DMS79 (cell line): Measurements from ENCODE around the gene XKR7.

ENCODE experiments used
- DNase-seq: peaks from one replicate; lab custom pipeline; 2025; lab: John Stamatoyannopoulos, UW

The XKR7 gene

GRCh38 chr20:31943052-31943471 is 24.9 kb upstream of the XKR7 start:
- no peak for DNase-seq

DNA sequence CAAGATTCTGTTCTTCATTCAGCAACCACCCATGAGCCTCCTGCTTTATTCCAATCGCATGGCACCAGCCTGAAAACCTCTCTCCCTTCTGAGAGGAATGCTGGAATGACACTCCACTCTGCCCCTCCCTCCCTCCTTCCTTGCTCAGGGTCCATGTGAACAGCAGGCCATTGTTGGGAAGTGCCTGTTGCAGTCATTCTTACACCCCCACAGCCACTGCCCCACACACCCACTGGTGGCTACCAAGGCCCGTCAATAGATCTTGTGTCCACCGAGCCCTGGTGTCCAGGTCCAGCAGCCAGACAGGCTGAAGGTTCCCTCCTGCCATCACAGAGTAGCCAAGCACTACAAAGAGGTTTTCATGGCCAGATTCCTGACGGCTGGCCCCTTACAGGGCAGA is 22.6 kb upstream of the XKR7 start:
- no peak for DNase-seq

- DNase-seq, result no peak
These were observed 22.2 kb upstream of the XKR7 start for GRCh38 chr20:31945785-31946184.

- DNase-seq, result no peak
These were observed 19.9 kb upstream of the XKR7 start for GRCh38 chr20:31948008-31948407.

- DNase-seq, result no peak
These were observed 17.9 kb upstream of the XKR7 start for GRCh38 chr20:31949877-31950646.

GRCh38 chr20:31951203-31951529 is 16.8 kb upstream of the XKR7 start:
- DNase-seq, result no peak

- DNase-seq, result peak; percentile 91
These were observed 16.2 kb upstream of the XKR7 start, which contains the start of gene PDRG1 for GRCh38 chr20:31951530-31952453. TSS of gene PDRG1 (minus strand) at chr20:31952046. CDS start at chr20:31951961, 85 bp downstream.

- DNase-seq, result no peak
These were observed 14.3 kb upstream of the XKR7 start for GRCh38 chr20:31953556-31954148.

GRCh38 chr20:31954500-31954899 is 13.5 kb upstream of the XKR7 start:
- no peak for DNase-seq

DNA sequence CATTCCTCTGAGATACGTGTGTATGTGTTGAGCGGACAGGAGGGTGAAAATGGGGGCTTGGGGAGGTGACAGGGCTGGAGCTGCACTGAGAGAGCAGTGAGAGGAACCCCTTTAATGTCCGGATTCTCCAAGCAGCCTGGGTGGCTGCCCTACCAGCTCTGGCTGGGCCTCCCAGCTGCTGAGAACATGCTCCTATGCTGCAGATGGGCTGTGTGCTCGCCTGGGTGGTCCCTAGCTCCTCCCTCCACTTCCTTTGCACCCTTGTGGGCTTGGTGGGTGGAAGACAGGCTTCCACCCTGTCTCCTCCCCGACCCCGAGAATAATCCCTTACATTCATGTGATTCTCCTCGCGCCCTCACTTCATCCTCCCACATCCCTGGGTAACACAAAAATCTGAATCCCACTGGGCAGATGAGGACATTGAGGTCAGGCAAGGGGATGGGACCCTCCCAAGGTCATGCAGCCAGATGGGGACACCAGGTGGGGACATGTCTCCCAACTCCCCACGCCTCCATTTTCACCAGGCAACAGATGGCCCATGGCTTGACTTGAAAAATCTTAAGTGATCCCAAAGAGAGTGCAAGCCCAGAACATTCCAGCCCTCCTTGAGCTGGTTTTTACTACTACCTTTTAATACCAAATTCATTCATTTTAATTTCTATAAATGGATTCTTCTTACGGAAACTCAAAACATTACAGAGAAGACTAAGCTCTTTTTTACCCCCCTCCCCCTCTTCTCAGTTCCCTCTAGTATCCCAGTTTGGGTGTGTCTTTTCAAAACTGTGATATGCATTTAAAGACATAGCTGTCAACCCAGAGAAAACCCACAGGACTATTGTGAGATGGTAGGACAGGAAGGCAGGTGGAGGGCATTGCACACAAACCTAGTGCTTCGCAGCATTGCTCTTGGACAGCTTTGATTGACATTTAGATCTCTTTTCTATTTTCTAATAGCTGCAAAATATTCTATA is 11.1 kb upstream of the XKR7 start:
- no peak for DNase-seq

GRCh38 chr20:31962761-31963160 is 5.2 kb upstream of the XKR7 start:
- DNase-seq, result no peak

- DNase-seq, result no peak
These were observed 4.1 kb upstream of the XKR7 start for GRCh38 chr20:31963889-31964288.

DNA sequence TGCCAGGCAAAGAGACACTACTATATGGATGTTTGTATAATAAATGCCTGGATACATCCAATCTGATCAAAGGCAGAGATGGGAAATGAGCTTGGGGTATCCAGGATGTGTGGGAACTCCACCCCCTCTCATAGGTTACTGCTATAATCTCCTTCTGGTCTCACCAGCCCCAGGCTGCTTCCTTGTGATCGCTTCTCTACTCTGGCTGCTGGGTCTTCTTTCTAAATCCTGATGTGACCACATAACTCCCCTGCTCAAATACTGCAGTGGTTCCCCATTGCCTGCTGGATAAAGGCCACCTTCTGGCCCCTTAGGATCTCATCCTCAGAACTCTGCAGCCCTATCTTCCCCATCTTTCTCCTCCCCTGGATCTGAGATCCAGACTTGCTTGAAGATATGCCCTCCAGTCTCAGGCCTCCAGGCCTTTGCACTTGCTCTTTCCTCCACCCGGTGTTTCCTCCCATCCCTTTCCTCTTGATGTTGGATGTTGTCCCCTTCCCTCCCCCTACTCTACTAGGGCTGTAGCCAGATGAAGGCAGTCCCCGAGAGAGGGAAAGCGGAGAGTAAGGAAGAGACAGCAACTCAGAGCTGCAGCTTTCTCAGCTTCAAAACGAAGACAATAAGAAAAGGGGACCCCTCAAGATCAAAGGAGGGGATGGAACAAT is 828 bp upstream of the XKR7 start:
- no peak for DNase-seq

DNA sequence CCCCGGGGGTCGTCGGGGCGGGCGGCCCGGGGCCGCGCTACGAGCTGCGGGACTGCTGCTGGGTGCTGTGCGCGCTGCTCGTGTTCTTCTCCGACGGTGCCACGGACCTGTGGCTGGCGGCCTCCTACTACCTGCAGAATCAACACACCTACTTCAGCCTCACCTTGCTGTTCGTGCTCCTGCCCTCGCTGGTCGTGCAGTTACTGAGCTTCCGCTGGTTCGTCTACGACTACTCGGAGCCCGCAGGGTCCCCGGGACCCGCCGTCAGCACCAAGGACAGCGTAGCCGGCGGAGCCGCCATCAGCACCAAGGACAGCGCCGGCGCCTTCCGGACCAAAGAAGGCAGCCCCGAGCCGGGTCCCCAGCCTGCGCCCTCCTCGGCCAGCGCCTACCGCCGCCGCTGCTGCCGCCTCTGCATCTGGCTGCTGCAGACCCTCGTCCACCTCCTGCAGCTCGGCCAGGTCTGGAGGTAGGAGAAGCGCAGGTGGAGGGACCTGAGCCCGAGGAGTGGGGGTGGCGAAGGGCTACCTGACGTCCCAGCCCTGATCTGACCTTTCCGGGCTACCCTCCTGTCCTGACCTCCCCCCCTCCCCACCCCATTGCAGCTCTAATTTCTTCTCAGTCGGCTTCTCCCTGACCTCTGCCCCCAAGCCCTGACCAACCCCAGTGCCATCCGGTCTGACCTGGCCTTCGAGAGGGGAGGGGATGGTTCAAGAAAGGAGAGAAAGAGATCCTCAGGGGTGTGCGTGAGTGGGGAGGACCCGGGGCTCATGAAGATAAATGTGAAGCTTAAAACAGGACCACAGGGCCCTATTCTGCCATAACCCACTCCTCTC is 558 bp downstream of the XKR7 start:
- no peak for DNase-seq

GRCh38 chr20:31969991-31970390 is 2.0 kb downstream of the XKR7 start:
- DNase-seq, result no peak

DNA sequence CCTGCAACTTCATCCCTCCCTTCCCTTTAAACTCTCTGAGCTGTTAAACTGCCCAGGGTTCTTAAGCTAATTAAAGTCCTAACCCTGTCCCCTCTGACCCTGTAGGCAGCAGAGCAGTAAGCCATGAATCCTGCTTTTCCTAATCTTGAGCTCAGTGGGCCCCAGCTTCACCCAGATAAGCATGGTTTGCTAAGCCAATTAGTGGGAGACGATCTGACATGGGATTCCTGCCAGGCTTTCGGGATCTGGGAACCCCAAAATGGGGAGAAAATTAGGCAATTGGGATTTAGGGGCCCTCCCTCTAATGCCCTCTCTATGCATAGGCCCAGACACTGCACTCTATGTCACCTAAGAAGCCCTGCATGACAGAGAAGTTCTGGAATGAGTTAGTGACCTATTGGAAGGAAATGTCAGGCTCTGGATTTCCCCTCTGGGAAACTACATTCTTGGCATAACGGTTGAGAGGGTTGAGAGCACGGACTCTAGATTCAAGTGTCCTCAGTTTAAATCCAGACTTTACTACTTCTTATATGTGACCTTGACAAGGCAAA is 4.6 kb downstream of the XKR7 start:
- DNase-seq, result no peak

- DNase-seq, result no peak
These were observed 6.3 kb downstream of the XKR7 start for GRCh38 chr20:31974296-31974695.

DNA sequence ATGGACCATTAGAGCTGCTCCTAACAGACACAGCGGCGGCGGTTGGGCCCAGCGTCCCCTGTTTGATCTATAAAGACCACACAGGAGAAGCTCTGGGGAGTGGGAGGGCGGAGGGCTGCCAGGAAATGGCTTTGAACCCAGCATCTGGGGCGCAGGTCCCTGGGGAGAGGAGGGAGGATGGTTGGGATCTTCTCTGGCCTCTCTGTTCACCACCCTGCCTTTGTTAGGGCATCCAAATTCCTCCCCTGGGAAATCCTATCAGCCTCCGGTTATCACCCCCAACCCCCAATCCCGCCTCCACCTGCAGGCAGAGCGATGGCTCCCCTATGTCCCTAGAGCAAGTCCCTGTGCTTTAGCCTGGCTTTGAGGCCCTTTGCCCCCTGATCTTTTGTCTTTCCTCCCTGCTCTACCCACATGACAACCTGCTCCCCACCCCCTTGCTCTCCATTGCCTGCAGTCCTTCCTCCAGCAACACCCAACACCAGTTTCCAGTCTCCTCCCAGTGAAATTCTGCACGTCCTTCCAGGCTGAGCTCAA is 7.1 kb downstream of the XKR7 start:
- DNase-seq, result no peak

- no peak for DNase-seq
These were observed 7.9 kb downstream of the XKR7 start for GRCh38 chr20:31975874-31976273.

DNA sequence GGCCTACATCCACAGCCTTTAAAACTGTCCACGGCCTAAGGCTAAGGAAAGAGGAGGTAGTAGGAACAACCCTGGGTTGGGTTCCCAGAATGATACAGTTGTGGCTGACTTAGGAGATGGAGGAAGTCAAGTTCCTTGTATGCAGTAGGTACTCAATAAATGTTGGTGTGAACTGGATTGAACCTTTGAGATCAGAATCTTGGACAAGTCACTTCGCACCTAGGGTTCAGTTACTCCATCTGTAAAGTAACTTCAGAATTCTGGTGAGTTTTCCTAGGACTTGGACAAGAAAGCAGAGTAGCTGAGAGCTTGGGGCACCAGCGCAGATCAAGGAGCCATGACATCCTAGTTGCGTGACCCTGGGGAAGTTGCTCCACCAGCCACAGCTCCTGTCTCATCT is 9.1 kb downstream of the XKR7 start:
- DNase-seq, result no peak
